ENCODE data around the gene CITED2.
A peak's percentile ranks its signal among the peaks of the same experiment; 100 is the strongest.
"Not testable (repeated sequence)": the region's sequence is repeated elsewhere in the genome, so short reads cannot be mapped to it uniquely, and the experiment has no call there.

Gene CITED2

GRCh38 chr6:139364302-139364981, 10.0 kb downstream of the CITED2 start:
- no peak for DNase-seq

GRCh38 chr6:139363797-139364196, 10.7 kb downstream of the CITED2 start:
- DNase-seq = not testable (repeated sequence)

GRCh38 chr6:139363123-139363522, 11.3 kb downstream of the CITED2 start:
- not testable (repeated sequence) for DNase-seq

GRCh38 chr6:139361211-139361610, 13.2 kb downstream of the CITED2 start:
- DNase-seq = no peak

- no peak for DNase-seq
These were observed 17.5 kb downstream of the CITED2 start for GRCh38 chr6:139356924-139357323.

GRCh38 chr6:139355777-139356445, 18.5 kb downstream of the CITED2 start:
- DNase-seq = no peak

- DNase-seq = no peak
These were observed 19.3 kb downstream of the CITED2 start for GRCh38 chr6:139355172-139355571.

- DNase-seq = no peak
These were observed 20.3 kb downstream of the CITED2 start for GRCh38 chr6:139354189-139354588.

GRCh38 chr6:139349464-139350020, 24.9 kb downstream of the CITED2 start:
- no peak for DNase-seq

- no peak for DNase-seq
These were observed 28.1 kb downstream of the CITED2 start for GRCh38 chr6:139346392-139346791.

GRCh38 chr6:139344186-139344963, 30.1 kb downstream of the CITED2 start:
- DNase-seq = peak; percentile 15

- DNase-seq = no peak
These were observed 31.2 kb downstream of the CITED2 start for GRCh38 chr6:139343052-139343750.

GRCh38 chr6:139341060-139341459, 33.4 kb downstream of the CITED2 start:
- no peak for DNase-seq

GRCh38 chr6:139338795-139339194, 35.7 kb downstream of the CITED2 start:
- DNase-seq = no peak

GRCh38 chr6:139337830-139338229, 36.6 kb downstream of the CITED2 start:
- no peak for DNase-seq

- no peak for DNase-seq
These were observed 37.4 kb downstream of the CITED2 start for GRCh38 chr6:139337001-139337400.

GRCh38 chr6:139336488-139336887, 38.0 kb downstream of the CITED2 start:
- peak; percentile 10 for DNase-seq

- no peak for DNase-seq
These were observed 38.8 kb downstream of the CITED2 start for GRCh38 chr6:139335447-139336210.

- no peak for DNase-seq
These were observed 39.5 kb downstream of the CITED2 start for GRCh38 chr6:139334806-139335446.

- DNase-seq = no peak
These were observed 43.5 kb downstream of the CITED2 start for GRCh38 chr6:139330826-139331500.

- DNase-seq = no peak
These were observed 44.1 kb downstream of the CITED2 start for GRCh38 chr6:139330306-139330705.

Measured in CD4-positive, alpha-beta T cell treated with Interleukin-6 for 4 hours (primary cell).